Activated T-cell treated with anti-CD3 and anti-CD28 coated beads, Interleukin-2, amount 50 U/mL, for 24 hours (primary cell): ENCODE data around the gene CNN3.

Experiments
- DNase-seq: peaks from one replicate; pipeline ENCODE4 v3.0.0-alpha.2; 2020
- H3K27ac Mint-ChIP-seq: 2 replicates; pipeline ENCODE4 v1.8.0; 2020; ENCODE audit warnings: mild to moderate bottlenecking, mixed read lengths
- H3K27me3 Mint-ChIP-seq: 2 replicates; pipeline ENCODE4 v1.8.0; 2020; ENCODE audit warnings: mixed read lengths
- H3K36me3 Mint-ChIP-seq: 2 replicates; pipeline ENCODE4 v1.8.0; 2020; ENCODE audit warnings: low read depth, mixed read lengths
- H3K4me1 Mint-ChIP-seq: 2 replicates; pipeline ENCODE4 v1.8.0; 2020; ENCODE audit warnings: low read depth, mixed read lengths
- H3K4me3 Mint-ChIP-seq: 2 replicates; pipeline ENCODE4 v1.8.0; 2020; ENCODE audit warnings: mild to moderate bottlenecking, moderate library complexity, mixed read lengths
- H3K9me3 Mint-ChIP-seq: 2 replicates; pipeline ENCODE4 v1.8.0; 2020; ENCODE audit warnings: mixed read lengths

CNN3 gene

DNA sequence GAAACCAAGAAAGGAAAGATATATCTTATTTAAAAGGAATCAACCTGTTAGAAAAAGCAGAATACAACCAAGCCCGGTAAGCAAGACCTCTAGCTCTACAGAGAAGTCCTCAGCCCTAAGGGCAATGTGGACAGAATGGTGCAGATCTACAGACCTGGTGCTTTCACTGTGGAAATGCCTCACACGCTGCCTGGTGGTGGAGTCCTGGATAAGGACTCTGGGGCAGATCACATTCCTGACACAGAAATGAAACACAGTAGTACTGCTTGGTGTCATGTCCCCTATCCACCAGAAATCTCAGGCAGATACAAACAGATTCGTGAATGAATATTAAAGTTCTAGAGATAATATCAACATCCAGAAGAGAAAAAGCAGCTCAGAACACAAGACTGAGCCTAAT lies 6.8 kb downstream of the CNN3 start:
- DNase-seq, result no peak
- peaks cover 5% of the 10 kb centered on the region for H3K4me1 Mint-ChIP-seq
- no peak overlapping the region for H3K4me3 Mint-ChIP-seq
- no peaks in the 10 kb centered on the region for H3K36me3 Mint-ChIP-seq
- H3K9me3 Mint-ChIP-seq, result no peaks in the 10 kb centered on the region
- no peak overlapping the region for H3K27ac Mint-ChIP-seq
- H3K27me3 Mint-ChIP-seq, result peaks cover 32% of the 10 kb centered on the region

DNA sequence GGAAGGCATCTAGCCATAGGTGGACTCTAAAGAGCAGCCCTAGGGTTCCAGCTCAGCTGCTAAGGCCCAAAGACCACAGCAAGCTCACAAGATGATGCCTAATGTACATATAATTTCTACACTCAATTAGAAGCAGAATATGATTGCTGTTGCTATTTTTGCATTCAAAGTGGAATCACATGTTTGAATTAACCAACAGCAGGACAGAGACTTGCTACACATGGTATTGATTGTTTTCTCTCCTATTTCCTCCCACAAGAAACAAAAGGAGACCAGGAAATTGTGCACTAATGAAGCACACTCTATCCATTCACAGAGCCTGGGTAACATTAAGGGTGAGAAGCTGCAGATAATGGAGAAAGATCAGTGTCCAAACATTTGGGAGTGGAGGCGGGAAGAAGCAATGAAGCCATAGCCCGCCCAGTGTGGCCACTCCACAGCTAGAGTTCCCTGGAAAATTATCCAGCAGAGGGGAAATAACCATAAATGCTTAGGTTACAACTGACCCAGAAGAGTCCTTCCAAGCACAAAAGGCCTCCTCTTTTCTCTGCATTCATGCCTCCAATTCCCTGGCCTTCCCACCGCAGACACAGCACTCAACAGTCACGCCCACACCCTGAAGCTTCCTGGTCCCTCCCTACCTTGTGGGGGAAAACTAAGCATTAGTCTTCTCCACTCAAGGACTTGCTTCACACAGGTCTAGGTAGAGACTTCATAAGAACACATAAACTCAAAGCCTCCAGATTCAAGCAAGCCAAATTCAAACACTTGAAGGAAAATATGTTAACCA lies 7.5 kb downstream of the CNN3 start:
- H3K4me1 Mint-ChIP-seq, result peaks cover 3% of the 10 kb centered on the region
- DNase-seq, result no peak
- H3K27ac Mint-ChIP-seq, result no peak overlapping the region
- no peaks in the 10 kb centered on the region for H3K9me3 Mint-ChIP-seq
- no peaks in the 10 kb centered on the region for H3K36me3 Mint-ChIP-seq
- H3K4me3 Mint-ChIP-seq, result no peak overlapping the region
- H3K27me3 Mint-ChIP-seq, result peaks cover 27% of the 10 kb centered on the region

DNA sequence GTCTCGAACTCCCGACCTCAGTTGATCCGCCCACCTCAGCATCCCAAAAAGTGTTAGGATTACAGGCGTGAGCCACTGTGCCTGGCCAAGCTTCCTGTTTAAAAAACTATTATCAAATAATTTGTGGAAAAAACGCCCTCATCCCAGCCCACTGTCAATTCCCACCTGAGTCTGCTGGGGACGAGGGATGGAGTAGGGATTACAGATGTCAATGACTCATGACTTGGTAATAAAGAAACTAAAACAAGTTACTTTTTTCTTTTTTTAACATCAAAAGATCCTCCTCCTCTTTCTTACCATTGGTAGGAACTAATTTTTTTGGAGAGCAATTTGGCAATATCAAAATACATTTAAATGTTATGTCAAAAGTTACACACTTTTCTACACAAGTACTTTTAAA lies 9.7 kb downstream of the CNN3 start:
- H3K27me3 Mint-ChIP-seq, result peaks cover 13% of the 10 kb centered on the region
- no peaks in the 10 kb centered on the region for H3K4me1 Mint-ChIP-seq
- no peaks in the 10 kb centered on the region for H3K9me3 Mint-ChIP-seq
- no peak overlapping the region for H3K4me3 Mint-ChIP-seq
- DNase-seq, result no peak
- no peaks in the 10 kb centered on the region for H3K36me3 Mint-ChIP-seq
- no peak overlapping the region for H3K27ac Mint-ChIP-seq

- Mint-ChIP-seq H3K27ac (no peak overlapping the region), H3K4me3 (no peak overlapping the region)
These were observed 14.4 kb downstream of the CNN3 start for GRCh38 chr1:94912263-94913184.

DNA sequence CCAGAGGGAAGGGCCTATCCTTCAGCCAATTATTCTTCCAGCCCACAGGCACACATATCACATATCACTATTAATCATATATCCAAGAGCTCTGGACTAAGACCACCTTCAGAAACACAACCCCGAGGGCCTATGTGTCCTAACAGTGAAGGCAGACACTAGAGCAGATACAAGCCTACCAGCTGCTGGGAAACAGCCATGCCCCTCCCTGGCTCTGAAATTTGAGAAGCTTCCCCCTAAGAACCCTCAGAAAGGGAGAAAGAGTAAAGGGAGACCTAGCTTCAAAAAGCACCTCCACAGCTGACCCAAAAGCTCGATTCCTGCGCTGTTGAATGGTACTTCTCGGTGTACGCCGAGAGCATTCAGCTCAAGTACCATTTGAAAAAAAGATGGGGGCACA lies 17.4 kb downstream of the CNN3 start:
- Mint-ChIP-seq H3K4me1 (no peaks in the 10 kb centered on the region), H3K4me3 (no peak overlapping the region), H3K9me3 (no peaks in the 10 kb centered on the region), H3K36me3 (no peaks in the 10 kb centered on the region), H3K27ac (no peak overlapping the region), H3K27me3 (peaks cover 10% of the 10 kb centered on the region)
- DNase-seq, result no peak

More at GRCh38 chr1:94912263-94913184, 14.4 kb downstream of the CNN3 start:
- no peak for DNase-seq
- Mint-ChIP-seq H3K36me3 (no peaks in the 10 kb centered on the region), H3K27me3 (peaks cover 16% of the 10 kb centered on the region), H3K9me3 (no peaks in the 10 kb centered on the region), H3K4me1 (no peaks in the 10 kb centered on the region)

DNA sequence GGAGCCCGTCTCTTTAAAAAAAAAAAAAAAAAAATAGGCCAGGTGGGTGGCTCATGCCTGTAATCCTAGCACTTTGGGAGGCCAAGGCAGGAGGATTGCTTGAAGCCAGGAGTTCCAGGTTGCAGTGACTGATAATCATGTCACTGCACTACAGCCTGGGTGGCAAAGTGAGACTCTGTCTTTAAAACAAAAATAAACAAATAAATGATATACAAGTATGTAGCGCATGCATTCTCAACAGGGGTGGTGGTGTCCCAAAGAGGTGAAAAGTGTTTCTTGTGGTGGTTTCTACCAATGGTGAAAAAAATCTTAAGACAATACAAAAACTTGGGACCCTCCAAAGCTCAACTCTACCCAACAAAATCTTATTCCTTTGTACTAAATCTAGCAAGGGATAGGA lies 17.9 kb downstream of the CNN3 start:
- no peaks in the 10 kb centered on the region for H3K4me1 Mint-ChIP-seq
- H3K9me3 Mint-ChIP-seq, result no peaks in the 10 kb centered on the region
- peaks cover 6% of the 10 kb centered on the region for H3K27me3 Mint-ChIP-seq
- H3K27ac Mint-ChIP-seq, result no peak overlapping the region
- H3K36me3 Mint-ChIP-seq, result no peaks in the 10 kb centered on the region
- DNase-seq, result no peak
- H3K4me3 Mint-ChIP-seq, result no peak overlapping the region

- Mint-ChIP-seq H3K27ac (no peak overlapping the region), H3K27me3 (peaks cover 6% of the 10 kb centered on the region), H3K36me3 (no peaks in the 10 kb centered on the region), H3K4me3 (no peak overlapping the region), H3K4me1 (no peaks in the 10 kb centered on the region), H3K9me3 (no peaks in the 10 kb centered on the region)
- no peak for DNase-seq
These were observed 18.7 kb downstream of the CNN3 start for GRCh38 chr1:94908190-94908589.

- no peak for DNase-seq
- Mint-ChIP-seq H3K9me3 (no peaks in the 10 kb centered on the region), H3K4me3 (no peak overlapping the region), H3K4me1 (no peaks in the 10 kb centered on the region), H3K27ac (no peak overlapping the region), H3K36me3 (no peaks in the 10 kb centered on the region), H3K27me3 (peaks cover 6% of the 10 kb centered on the region)
These were observed 19.8 kb downstream of the CNN3 start for GRCh38 chr1:94907136-94907535.

GRCh38 chr1:94906382-94906781 lies 20.5 kb downstream of the CNN3 start:
- no peaks in the 10 kb centered on the region for H3K36me3 Mint-ChIP-seq
- H3K4me3 Mint-ChIP-seq, result no peak overlapping the region
- H3K27me3 Mint-ChIP-seq, result peaks cover 6% of the 10 kb centered on the region
- H3K4me1 Mint-ChIP-seq, result no peaks in the 10 kb centered on the region
- no peak overlapping the region for H3K27ac Mint-ChIP-seq
- no peak for DNase-seq
- H3K9me3 Mint-ChIP-seq, result no peaks in the 10 kb centered on the region

DNA sequence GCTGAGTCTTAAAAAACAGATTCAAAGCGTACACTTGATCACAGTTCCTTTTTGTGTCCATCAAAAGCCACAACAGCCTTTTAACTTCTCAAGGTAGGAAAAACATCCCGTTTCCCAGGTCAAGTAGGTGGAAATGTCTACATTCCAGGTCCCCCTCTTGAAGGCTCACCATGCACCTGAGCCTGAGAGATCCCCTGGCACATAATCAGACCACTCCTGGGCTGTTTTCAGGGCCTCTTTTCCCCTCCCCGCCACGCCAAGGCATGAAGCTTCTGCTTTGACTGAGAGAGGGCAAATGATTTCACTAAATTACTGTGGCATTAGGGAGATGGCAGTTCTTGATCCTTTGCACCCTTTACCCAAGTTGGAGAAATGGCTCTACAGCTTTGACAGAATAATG lies 21.7 kb downstream of the CNN3 start:
- Mint-ChIP-seq H3K27ac (no peak overlapping the region), H3K9me3 (no peaks in the 10 kb centered on the region), H3K4me1 (no peaks in the 10 kb centered on the region), H3K36me3 (no peaks in the 10 kb centered on the region), H3K4me3 (no peak overlapping the region), H3K27me3 (peaks cover 6% of the 10 kb centered on the region)
- DNase-seq, result no peak

DNA sequence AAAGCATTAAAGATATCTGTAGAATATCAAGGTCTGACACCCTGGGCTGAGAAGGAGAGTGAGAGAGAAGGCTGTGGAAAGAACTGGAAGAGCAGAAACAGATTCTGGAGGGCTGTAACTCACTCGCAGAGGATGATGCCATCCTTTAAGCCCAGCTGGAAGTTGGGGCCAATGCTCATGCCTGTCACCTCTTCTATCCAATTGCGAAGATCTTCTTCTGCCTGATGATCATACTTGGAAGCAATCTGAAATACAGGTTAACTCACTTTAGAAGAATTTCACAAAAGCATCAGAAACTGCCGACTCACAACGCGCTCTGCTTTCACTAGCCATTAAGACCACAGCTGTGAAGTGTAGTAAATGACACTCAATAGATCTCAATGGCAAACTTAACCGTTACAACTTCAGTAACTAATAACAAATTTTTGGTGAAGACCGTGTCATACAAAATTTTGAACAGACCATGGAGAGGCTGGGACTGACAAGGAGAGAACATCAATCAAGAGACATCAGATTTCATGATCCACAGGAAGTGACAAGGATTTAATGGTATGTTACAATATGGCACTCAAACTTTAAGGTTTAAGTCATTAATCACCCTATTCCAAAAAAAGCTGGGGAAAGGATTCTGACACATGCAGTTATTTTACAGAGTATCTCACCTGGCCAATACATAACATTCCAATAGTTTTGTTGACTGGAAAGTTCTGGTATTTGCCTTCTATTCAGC lies 23.5 kb downstream of the CNN3 start:
- Mint-ChIP-seq H3K27me3 (no peaks in the 10 kb centered on the region), H3K4me1 (no peaks in the 10 kb centered on the region), H3K27ac (no peak overlapping the region), H3K4me3 (no peak overlapping the region), H3K9me3 (no peaks in the 10 kb centered on the region), H3K36me3 (no peaks in the 10 kb centered on the region)
- DNase-seq, result no peak

DNA sequence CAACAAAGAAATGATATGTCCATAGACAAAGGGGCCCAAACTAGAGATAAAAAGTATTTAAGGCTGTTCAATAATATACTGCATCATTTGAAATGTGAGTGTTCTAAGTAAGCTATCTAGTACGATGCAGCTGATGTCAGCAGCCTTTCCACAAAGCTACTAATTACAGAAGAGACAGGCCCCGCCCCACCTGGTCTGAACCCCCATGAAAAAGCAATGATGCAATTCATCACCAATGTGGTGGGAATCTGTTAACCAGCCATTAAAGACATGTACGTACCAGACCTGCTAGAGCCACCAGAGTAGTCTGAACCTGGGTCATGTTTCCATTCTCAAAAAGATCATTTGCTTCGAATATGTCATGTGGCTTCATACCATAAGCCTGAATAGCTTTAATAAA lies 25.1 kb downstream of the CNN3 start:
- Mint-ChIP-seq H3K4me3 (no peak overlapping the region), H3K36me3 (no peaks in the 10 kb centered on the region), H3K27me3 (no peaks in the 10 kb centered on the region), H3K27ac (no peak overlapping the region), H3K4me1 (no peaks in the 10 kb centered on the region), H3K9me3 (no peaks in the 10 kb centered on the region)
- DNase-seq, result no peak

DNA sequence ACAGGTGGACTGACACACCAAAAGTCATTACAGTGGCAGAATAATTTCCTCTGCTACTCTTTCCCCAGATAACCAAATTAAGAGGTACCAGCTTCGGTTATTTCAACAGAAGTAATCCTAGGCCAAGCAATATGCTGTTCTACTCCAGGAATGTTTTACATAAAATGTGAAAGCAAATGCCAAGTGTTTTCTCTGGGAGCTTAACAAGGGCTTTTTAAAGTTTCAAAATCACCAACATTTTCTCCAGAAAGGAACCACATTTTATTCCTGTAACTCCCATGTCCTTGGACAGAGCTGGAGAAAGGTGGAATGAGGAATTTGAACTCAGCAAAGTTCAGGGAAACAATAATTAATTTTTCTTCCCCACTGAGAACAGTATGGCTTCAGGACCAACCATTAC lies 27.2 kb downstream of the CNN3 start:
- Mint-ChIP-seq H3K4me3 (no peak overlapping the region), H3K4me1 (no peaks in the 10 kb centered on the region), H3K27me3 (no peaks in the 10 kb centered on the region), H3K27ac (no peak overlapping the region), H3K36me3 (no peaks in the 10 kb centered on the region), H3K9me3 (no peaks in the 10 kb centered on the region)
- DNase-seq, result no peak

DNA sequence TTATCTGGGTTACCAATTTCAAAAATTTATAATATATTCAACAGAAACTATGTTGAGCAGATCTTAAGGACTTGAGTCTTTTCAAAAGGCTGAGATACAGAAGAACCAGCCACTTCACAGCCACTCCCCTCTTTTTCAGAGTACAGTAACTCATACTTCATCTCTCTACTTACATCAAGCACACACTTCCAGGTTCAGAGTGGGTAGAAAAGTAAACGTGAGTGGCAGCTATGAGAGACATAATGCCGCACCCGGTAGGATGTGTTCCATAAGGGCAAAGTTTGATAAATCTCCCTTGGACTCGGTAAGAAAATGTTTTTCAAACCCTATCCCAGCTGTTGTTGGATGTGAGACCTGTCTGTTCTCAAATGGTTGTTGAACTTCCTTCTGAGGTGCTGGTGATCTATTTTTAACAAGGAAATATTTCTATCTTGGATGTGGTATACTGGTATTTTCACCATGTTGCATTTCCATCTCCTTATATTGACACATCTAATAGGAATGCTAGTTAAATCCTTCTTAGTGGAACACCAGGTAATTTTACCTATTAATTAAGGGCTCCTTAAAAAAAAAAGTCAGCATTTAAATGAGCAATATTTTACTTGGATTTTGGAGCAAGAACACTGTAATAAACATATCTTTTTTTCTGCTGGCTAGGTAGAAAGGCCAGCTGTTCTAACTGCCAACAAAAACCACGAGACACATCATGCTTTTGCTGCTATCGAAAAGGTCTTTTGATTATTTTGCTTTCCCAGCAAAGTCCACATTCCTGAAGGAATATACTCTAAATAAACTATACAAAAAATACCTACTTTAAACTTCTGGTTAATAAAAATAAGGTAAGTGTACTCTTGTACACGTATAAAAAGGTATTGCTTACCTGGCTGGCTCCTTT lies 28.2 kb downstream of the CNN3 start:
- H3K4me3 Mint-ChIP-seq, result no peak overlapping the region
- no peaks in the 10 kb centered on the region for H3K4me1 Mint-ChIP-seq
- H3K9me3 Mint-ChIP-seq, result no peaks in the 10 kb centered on the region
- H3K36me3 Mint-ChIP-seq, result no peaks in the 10 kb centered on the region
- H3K27me3 Mint-ChIP-seq, result no peaks in the 10 kb centered on the region
- no peak overlapping the region for H3K27ac Mint-ChIP-seq
- DNase-seq, result no peak
